NCI-H2227 (cell line): ENCODE data around the gene TBC1D13.
"Not testable (repeated sequence)": the region's sequence is repeated elsewhere in the genome, so short reads cannot be mapped to it uniquely, and the experiment has no call there.

Source experiments
- DNase-seq: peaks from one replicate; lab custom pipeline; 2025; ENCODE audit not compliant: unreplicated experiment; lab: John Stamatoyannopoulos, UW

TBC1D13 gene, protein sequence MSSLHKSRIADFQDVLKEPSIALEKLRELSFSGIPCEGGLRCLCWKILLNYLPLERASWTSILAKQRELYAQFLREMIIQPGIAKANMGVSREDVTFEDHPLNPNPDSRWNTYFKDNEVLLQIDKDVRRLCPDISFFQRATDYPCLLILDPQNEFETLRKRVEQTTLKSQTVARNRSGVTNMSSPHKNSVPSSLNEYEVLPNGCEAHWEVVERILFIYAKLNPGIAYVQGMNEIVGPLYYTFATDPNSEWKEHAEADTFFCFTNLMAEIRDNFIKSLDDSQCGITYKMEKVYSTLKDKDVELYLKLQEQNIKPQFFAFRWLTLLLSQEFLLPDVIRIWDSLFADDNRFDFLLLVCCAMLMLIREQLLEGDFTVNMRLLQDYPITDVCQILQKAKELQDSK

DNA sequence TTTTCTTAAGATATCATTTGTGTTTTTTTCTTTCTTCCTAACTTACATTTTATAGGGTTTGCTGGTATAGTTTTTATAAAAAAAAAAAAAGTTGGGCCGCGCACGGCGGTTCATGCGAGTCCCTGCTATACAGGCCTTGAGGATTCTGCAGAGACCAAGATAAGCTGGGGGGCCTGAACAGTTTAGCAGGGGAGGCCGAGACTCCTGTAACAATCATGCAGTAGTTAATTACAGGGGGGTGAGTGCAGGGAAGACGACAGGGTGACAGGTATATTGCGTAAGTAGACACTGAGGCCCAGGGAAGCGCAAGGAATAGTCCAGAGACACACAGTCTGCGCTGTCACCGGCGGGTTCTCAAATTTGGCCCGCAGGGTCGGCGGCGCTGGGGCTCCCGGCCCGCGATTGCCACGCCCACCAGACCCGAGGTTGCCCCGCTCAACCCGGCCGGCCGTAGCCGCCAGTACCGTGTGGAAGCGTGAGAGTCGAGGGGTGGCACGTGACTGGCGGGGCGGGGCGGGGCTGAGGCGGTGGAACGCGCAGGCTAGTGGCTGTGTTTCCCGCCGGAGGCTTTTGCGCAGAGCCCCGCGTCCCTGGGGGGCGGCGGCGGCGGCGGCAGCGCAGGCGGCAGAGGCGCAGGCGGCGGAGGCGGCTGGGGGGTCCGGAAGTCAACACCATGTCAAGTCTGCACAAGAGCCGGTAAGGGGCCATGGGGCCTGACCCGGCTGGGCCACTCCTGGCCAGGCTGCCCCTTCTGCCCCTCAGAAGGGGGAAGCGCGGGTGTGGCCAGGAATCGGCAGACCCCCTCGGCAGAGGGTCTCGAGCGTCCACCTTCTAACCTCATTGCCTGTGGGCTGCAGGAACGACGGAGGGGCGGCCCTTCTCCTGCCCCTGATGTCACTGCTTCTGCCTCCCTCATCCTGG, at the start of gene TBC1D13:
TBC1D13 (plus strand) TSS at position 573 of the 921 bp plus-strand sequence; CDS start at position 674, 101 bp downstream.
- DNase-seq: peak; percentile 84

DNA sequence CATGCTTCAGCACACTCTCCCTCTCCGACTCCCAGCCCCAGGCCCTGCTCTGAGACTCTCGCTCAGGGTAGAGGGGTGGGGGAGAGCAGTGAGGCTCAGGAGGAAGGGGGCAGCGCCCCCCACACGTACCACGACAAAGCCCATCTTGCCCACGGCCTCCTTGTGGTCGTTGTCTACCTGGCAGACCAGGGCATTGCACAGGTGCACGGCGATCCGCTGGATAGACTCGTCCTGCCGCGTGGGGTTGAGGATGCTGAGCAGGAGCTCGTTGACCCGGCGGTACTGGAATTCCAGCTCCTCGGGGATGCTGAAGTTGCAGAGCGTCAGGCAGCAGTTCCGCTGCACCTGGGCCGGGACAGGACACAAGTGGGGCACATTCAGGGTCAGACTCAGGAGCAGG, 44.7 kb upstream of the TBC1D13 start:
- DNase-seq: no peak

DNA sequence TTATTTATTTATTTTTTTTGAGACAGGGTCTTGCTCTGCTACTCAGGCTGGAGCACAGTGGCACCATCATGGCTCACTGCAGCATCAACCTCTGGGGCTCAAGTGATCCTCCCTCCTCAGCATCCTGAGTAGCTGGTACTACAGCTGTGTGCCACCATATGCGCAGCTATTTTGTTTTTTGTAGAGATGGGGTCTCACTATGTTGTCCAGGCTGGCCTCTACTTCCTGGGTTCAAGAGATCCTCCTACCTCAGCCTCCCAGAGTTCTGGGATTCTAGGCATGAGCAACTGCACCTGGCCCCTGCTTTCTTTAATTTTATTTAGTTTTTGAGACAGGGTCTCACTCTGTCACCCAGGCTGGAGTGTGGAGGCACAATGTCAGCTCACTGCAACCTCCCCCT, 43.6 kb upstream of the TBC1D13 start:
- no peak for DNase-seq

DNA sequence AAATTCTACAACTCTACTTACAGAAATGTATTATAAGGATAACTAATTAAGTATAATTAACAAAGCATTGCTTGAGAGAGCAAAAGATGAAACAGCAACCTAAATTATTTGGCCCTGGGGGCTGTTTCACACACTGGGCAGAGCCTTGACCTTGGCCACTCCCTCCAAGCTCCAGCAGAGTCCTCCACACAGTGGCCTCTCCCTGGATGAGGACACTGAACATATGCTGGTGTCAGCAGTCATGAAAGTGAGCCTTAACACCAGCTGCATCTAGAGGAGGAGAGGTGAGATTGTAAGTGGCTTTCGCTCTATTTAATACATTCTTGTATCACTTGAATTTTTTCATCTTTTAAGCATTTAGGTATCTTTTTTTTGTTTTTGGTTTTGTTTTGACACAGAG, 39.8 kb upstream of the TBC1D13 start:
- no peak for DNase-seq

DNA sequence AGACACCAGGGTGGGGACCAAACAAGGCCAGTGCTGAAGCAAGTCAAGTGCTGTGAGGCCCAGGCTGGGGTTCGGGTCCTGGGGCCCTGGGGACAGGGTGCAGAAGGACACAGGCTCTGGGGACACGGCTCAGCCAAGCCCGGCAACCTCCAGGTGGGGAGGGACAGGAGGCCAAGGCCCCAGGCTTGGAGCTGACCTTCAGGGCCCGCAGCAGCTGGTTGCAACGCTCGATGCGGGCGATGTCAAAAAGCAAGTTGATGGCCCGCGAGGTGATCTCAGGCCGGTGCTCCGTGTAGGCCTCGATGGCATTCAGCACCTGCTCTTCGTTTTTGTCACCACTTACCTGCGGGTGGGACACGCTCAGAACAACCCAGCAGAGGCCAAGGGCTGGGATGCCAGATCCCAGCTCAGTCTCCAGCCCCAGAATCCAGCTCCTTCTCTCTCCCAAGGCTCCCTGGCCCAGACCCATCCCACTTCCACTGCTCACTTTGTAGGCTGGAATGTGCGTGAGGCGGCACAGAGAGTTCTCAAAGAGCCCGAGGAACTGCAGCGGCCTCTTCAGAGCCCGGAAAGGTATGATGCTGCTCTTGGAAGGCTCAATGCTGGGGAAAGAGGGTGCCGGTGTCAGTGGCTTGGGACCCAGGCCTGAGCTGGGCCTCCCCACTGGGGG, 36.0 kb upstream of the TBC1D13 start:
- no peak for DNase-seq

DNA sequence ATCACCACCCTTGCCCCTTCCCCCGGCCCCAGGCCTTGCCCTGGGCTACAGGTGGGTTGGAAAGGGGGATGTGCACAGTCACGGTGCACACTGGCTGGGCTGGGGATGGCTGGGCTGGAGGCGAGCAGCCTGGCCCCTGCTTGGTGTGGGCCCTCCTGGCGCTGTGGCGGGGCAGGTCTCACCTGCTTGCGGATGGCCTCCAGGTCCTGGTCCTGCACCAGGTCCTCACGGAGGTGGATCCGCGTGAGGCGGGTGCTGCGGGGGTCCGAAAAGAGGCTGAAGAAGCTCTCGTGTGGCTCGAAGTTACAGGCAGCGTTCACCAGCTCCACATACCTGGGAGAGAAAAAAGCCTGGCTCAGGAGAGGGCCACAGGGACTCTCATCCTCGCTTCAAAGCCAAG, 33.4 kb upstream of the TBC1D13 start:
- no peak for DNase-seq

DNA sequence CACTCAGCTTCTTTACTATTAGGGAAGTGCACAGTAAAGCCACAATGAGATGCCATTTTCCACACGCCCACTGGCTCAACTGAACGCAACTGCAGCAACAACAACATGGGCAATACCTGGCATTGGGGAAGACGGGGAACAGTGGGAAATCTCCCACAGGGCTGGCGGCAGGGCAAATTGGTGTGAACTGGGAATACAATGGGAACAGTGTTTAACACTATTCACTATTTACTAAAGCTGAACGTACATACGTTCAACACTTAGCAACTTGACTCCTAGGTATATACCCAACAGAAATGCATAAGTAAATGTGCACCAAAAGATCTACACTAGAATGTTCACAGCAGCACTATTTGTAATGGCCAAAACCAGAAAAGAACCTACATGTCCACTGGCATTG, 29.5 kb upstream of the TBC1D13 start:
- DNase-seq: no peak

DNA sequence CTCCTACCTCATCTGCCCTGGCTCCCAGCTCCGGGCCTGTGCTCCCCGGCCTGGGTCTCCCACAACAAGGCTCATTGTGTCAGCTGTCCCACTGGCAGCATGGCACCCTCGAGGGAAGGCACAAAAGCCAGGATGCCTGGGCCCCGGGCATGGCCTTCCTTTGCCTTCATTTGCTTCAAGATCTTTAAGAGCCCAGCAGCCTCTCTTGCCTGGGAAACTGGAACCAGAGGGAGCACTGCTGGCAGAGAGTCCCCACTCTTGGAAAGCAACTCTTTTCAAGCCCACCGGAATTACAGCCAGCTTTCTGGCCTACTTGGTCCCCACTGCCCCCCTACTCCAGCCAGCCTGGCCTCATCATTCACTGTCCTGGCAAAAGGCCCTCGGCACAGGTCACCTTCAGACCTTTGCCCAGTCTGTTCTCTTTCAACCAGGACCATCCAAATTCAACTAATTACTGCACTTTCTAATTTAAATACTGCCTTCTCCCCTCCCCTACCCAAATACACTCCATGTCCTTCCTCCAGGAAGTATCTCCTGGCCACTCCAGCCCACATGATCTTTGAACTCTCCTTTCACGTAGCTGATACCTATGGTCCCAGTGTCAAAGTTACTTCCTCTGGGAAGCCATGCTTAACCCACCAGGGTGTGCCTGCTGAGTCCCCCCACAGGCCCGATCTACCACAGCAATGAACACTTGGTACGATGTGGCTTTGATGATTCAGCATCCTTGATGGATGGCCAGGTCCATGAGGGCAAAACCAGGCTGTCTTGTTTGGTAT, 24.2 kb upstream of the TBC1D13 start:
- no peak for DNase-seq

DNA sequence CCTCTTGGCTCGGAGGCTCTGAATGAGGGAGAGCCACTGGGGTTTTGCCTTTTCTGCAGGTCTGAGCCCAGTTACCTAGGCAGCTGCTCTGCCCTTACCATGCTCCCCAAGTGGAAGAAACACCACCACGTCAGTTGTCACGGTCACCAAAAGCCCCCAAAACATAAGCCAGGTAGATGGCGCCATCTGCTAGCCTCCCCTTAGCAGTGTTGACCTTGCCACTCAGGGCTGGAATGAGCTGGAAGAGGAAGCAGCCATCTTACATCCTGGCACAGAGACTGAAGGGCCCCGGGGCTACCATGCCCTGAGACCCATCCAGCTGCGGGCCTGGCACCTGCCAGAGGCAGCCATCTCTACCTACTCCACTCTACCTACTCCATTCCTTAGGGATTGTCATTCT, 22.7 kb upstream of the TBC1D13 start:
- no peak for DNase-seq

DNA sequence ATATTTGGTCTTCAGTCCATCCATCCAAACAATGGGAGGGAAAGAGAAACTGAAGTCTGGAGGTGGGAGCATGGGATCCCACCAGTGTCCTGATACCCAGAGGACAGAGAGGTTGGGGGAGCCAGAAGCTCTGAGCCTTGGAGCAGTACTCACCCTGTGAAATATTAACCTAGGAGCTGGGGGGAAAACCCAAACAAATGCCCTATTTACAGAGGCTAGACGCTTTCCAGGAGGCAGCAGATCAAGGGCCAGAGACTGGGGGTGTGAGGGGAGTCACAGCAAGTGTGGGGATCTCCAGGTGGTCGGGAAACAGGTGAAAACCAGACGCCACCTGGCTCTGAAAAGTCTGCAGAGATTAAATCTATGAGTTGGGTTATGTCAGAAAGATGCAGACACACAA, 21.6 kb upstream of the TBC1D13 start:
- no peak for DNase-seq

DNA sequence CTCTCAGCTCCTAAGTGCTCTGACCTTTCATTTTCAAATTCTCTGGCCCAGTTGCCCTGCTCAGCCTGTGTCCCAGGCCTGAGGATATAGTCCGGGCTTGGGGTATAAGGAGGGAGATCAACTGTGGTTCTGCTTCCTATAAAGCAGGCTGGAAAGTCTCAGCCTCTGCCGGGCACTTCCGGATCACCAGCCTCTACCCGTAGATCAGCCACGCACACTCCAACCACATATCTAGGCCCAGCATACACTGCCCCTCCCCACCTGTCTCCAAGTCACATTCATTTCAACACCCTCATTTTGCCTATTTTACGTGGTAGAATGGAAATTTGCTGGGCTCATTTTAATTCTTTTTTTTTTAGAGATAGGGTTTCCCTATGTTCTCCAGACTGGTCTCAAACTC, 18.4 kb upstream of the TBC1D13 start:
- no peak for DNase-seq

DNA sequence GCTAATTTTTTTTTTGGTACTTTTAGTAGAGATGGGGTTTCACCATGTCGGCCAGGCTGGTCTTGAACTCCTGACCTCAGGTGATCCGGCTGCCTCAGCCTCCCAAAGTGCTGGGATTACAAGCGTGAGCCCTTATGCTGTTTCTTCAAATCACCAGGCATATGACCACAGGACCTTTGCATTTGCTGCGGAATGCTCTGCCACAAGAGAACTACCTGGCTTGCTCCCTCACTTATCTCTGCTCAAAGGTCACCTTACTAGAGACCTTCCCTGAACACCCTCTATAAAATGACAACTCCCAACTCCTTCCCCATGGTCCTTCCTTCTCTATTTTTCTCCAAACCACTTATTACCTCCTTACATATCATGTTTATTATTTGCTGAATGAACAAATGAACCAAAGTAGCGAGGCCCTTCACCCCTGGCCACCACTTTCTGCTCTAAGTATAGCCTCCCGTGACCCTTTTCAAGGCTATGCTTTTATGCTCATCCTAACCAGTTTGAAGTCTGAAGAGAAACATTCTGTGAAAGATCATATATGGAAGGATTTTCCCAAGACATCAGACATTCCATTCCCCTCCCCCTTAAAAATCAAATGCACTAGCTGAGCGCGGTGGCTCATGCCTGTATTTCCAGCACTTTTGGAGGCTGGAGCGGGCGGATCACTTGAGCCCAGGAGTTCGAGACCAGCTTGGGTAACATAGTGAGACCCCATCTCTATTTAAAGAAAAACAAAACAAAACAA, 16.6 kb upstream of the TBC1D13 start:
- no peak for DNase-seq

DNA sequence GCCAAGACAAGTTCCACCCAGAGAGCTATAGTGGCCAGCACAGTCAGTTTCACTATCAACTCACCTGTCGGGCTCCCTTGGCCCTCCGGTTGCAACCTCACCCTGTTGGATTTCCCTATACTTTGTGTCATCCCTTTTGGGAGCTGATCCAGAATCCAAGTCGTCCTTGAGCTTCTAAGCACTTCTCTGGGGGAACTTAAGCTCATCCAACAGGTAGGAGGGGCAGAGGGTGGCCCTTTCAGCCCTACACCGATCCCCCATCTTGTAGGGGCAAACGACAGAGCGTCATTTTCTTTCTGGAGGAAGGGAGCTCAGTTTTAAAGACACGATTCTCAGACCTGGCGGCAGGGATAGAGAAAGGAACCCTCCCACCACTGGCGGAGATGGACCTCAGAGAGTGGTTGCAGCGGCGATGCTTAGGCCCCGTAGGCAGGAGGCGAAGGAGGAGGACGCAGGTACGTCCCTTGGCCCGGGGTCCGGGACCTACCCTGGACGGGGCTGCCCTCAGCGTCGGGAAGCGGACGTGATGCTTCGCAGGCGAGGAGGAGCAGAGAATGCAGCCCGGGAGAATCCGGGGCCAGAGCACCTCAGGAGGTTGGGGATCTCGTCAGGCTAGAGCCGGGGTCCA, 15.8 kb upstream of the TBC1D13 start:
- no peak for DNase-seq

DNA sequence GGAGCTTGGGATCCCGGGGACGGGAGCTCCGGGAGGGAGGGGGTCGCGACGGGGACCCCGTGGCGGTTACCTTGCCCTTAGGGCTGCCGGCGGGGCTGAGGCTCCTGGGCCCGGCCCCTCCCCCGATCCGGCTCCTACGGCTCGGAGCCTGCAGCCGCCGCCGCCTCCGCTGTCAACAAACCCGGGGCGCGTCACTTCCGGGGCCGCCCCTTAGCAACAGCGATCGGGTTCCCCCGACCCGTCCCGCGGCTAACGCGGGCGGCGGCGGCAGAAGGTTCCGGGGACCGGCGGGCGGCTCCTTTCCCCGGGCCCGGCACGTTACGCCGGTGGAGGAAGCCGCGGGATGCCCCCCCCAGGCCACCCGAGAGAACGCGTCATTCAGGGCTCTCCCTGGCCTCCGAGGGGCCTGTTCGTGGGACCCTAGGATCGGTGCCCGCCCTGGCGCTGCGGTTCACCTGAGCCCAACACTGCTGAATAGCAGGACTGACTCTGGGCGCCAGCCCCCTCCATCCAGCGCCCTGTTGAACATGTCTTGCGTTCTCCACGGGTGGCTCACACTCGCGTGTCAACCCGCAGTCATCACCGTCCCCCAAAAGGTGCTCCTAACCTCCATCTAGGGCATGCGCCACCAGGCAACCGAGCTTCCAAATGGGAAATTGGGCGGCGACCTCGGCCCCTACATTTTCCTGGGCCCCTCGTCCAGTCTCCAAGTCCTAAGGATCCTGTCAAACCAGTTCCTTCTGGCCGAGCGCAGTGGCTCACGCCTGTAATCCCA, 15.1 kb upstream of the TBC1D13 start, which contains the start of gene ZER1:
ZER1 (minus strand) TSS at position 183 of the 775 bp plus-strand sequence. CDS start 16,362 bp downstream, outside the sequence.
- peak; percentile 91 for DNase-seq

DNA sequence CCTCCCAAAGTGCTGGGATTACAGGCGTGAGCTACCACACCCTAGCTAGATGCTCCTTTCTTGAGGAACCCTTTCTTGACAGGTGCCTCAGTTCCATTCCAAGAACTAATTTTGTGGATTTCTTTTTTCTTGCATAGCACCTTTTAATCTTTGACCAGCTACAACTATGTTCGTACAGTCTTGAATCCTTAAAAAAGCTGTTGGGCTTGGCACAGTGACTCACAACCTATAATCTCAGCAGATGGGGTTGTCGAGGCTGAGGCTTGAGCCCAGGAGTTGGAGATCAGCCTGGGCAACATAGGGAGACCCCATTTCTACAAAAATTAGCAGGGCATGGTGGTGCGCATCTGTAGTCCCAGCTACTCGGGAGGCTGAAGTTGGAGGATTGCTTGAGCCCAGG, 14.0 kb upstream of the TBC1D13 start:
- DNase-seq: no peak

DNA sequence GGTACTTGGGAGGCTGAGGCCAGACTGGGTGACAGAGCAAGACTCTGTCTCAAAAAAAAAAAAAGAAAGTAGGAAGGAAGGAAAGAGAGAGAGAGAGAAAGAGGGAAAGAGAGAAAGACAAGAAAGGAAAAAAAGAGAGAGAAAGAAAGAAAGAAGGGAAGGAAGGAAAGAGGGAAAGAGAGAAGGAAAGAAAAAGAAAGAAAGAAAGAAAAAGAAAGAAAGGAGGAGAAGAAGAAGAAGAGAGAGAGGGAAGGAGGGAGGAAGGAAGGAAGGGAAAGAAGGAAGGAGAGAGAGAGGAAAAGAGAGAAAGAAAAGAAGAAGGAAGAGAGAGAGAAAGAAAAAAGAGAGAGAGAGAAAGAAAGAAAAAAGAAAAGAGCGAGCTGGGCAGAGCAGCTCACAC, 12.2 kb upstream of the TBC1D13 start:
- no peak for DNase-seq

DNA sequence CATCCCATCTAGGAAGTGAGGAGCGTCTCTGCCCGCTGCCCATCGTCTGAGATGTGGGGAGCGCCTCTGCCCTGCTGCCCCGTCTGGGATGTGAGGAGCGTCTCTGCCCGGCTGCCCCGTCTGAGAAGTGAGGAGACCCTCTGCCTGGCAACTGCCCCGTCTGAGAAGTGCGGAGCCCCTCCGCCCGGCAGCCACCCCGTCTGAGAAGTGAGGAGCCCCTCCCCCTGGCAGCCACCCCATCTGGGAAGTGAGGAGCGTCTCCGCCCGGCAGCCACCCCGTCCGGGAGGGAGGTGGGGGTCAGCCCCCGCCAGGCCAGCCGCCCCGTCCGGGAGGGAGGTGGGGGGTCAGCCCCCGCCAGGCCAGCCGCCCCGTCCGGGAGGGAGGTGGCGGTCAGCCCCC, 7.0 kb upstream of the TBC1D13 start:
- not testable (repeated sequence) for DNase-seq

DNA sequence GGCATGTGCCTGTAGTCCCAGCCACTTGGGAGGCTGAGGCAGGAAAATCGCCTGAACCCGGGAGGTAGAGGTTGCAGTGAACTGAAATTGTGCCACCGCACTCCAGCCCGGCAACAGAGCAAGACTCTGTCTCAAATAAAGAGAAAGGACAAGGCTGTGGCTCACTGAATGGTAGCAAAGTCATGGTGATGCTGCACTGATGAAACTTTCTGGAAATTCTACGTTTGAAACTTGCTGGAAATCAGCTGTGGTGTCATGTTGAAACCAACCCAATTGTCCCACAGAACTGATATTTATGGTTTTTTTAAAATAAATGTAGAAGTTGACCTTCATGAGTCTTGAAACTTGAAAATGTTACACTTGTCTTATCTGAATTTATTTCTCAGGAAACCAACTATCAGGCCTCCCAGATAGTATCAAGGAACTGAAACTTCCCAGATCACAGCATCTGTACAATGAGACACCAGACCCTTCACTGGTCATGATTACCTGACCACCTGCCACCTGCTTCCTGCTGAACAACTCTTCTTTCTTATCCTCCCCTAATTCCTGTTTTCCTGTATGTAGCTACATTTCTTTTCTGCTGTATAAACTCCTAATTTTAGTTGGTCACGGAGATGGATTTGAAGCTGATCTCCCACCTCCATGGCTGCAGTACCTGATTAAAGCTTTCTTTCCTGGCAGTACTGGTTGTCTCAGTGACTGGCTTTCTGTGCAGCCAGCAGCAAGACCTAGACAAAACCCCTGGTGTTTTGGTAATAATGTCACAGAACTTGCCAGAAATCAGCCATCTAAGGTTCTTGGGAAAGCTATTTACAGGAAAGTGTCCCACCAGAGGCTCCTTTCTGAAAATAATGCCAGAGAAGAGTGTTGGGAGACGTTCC, 5.6 kb upstream of the TBC1D13 start:
- DNase-seq: no peak
